Measurements from ENCODE around the gene AREL1.

AREL1 gene

DNA sequence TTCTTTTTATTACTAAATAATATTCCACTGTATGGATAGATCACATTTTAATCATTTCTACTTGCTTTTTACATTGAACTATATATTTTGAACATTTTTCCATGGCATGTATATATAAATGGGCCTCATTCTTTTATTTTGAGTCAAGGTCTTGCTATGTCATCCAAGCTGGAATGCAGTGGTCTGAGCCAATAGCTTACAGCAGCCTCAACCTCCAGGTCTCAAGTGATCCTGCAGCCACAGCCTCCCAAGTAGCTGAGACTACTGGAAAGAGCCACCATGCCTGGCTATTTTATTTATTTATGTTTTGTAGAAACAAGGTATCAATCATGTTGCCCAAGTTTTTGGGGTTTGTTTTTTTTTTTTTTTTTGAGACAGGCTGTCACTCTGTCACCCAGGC, 7.6 kb upstream of the AREL1 start:
- TF ChIP-seq, protein P1, sequence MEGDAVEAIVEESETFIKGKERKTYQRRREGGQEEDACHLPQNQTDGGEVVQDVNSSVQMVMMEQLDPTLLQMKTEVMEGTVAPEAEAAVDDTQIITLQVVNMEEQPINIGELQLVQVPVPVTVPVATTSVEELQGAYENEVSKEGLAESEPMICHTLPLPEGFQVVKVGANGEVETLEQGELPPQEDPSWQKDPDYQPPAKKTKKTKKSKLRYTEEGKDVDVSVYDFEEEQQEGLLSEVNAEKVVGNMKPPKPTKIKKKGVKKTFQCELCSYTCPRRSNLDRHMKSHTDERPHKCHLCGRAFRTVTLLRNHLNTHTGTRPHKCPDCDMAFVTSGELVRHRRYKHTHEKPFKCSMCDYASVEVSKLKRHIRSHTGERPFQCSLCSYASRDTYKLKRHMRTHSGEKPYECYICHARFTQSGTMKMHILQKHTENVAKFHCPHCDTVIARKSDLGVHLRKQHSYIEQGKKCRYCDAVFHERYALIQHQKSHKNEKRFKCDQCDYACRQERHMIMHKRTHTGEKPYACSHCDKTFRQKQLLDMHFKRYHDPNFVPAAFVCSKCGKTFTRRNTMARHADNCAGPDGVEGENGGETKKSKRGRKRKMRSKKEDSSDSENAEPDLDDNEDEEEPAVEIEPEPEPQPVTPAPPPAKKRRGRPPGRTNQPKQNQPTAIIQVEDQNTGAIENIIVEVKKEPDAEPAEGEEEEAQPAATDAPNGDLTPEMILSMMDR (conservative IDR thresholded peaks at IDR 0.05; ENCODE audit: low read length): no peak
- no peak for TF ChIP-seq EZH2phosphoT487 (IDR thresholded peaks at IDR 0.05; ENCODE audit: borderline replicate concordance)
- H4K20me1 ChIP-seq (ENCODE audit: insufficient read depth, low read length, poor library complexity, severe bottlenecking): no peaks in the 10 kb centered on the region
- H3K36me3 ChIP-seq (ENCODE audit: insufficient read depth, low read length): peaks cover 5% of the 10 kb centered on the region; the same call in 1 of the 2 replicates
- H3K27me3 ChIP-seq (ENCODE audit: insufficient read depth, low read length, poor library complexity, severe bottlenecking): no peaks in the 10 kb centered on the region
- no peaks in the 10 kb centered on the region for H3K4me1 ChIP-seq (ENCODE audit: insufficient read depth, low read length, poor library complexity, severe bottlenecking)
- H3K4me2 ChIP-seq (ENCODE audit: low read depth, low read length, poor library complexity, severe bottlenecking): no peak overlapping the region
- H3F3A ChIP-seq (ENCODE audit: low read depth): no peaks in the 10 kb centered on the region
- no peak overlapping the region for H3K4me3 ChIP-seq (ENCODE audit: low read length, poor library complexity, severe bottlenecking)
- H2AFZ ChIP-seq (ENCODE audit: low read length): no peak overlapping the region
- no peaks in the 10 kb centered on the region for H3K9me3 ChIP-seq (ENCODE audit: insufficient read depth, low read depth, low read length)
- H3K79me2 ChIP-seq (ENCODE audit: insufficient read depth, low read length): no peaks in the 10 kb centered on the region
- no peak overlapping the region for H3K9ac ChIP-seq (ENCODE audit: low read depth, low read length, poor library complexity, severe bottlenecking)
- H3K9me2 ChIP-seq (replicated peaks; ENCODE audit: low read depth, low read length): no peaks in the 10 kb centered on the region

DNA sequence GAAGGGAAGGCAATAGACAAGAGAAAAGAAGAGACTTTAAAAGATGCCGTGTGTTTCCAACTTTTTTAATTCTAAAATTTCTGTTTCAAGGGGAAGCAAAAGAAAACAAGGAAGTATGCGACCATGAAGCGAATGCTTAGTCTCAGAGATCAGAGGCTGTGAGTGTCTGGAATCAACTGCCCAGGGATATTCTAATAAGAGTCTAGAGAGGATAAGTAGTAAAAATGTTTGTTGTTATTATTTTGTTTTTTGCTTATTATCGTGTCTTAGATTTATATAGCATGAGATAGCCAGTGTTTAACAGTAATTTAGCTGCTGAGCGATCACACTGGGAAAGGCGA, 485 bp upstream of the AREL1 start:
- Histone ChIP-seq H3K79me2 (ENCODE audit: insufficient read depth, low read length) (peaks cover 66% of the 10 kb centered on the region), H3K9me2 (replicated peaks; ENCODE audit: low read depth, low read length) (no peaks in the 10 kb centered on the region), H2AFZ (ENCODE audit: low read length) (peak overlapping the region; percentile 94), H3K4me1 (ENCODE audit: insufficient read depth, low read length, poor library complexity, severe bottlenecking) (peaks cover 41% of the 10 kb centered on the region), H3K9me3 (ENCODE audit: insufficient read depth, low read depth, low read length) (no peaks in the 10 kb centered on the region), H4K20me1 (ENCODE audit: insufficient read depth, low read length, poor library complexity, severe bottlenecking) (peaks cover 21% of the 10 kb centered on the region), H3K36me3 (ENCODE audit: insufficient read depth, low read length) (peaks cover 5% of the 10 kb centered on the region; the same call in 1 of the 2 replicates), H3K4me3 (ENCODE audit: low read length, poor library complexity, severe bottlenecking) (peak overlapping the region; percentile 97), H3K4me2 (ENCODE audit: low read depth, low read length, poor library complexity, severe bottlenecking) (peak overlapping the region; percentile 84), H3K9ac (ENCODE audit: low read depth, low read length, poor library complexity, severe bottlenecking) (peak overlapping the region; percentile 83), H3K27me3 (ENCODE audit: insufficient read depth, low read length, poor library complexity, severe bottlenecking) (no peaks in the 10 kb centered on the region), H3F3A (ENCODE audit: low read depth) (no peaks in the 10 kb centered on the region)
- TF ChIP-seq, protein P1 (conservative IDR thresholded peaks at IDR 0.05; ENCODE audit: low read length): no peak
- no peak for TF ChIP-seq EZH2phosphoT487 (IDR thresholded peaks at IDR 0.05; ENCODE audit: borderline replicate concordance)

DNA sequence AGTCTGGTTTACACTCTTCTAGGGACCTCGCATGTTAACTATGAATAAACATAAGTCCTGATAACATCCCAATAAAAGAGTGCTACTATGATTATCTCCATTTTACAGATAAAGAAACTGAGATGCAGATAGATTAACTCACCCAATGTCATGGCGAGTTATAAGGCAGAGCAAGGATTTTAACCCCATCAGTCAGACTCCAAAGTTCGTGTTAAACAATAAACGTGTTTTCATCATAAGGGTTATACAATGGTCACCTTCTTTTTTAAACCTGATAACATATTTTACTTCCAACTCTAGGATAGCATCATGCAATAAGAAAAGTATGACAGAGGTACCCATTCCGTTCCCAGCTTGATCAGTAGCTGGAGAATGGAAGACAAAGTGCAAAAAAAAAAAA, 1.2 kb downstream of the AREL1 start:
- Histone ChIP-seq H3K9ac (ENCODE audit: low read depth, low read length, poor library complexity, severe bottlenecking) (peak overlapping the region; percentile 83), H2AFZ (ENCODE audit: low read length) (no peak overlapping the region), H3K27me3 (ENCODE audit: insufficient read depth, low read length, poor library complexity, severe bottlenecking) (no peaks in the 10 kb centered on the region), H3K4me3 (ENCODE audit: low read length, poor library complexity, severe bottlenecking) (peak overlapping the region; percentile 97), H3K79me2 (ENCODE audit: insufficient read depth, low read length) (peaks cover 80% of the 10 kb centered on the region), H3K9me2 (replicated peaks; ENCODE audit: low read depth, low read length) (no peaks in the 10 kb centered on the region), H3K36me3 (ENCODE audit: insufficient read depth, low read length) (peaks cover 5% of the 10 kb centered on the region; the same call in 1 of the 2 replicates), H4K20me1 (ENCODE audit: insufficient read depth, low read length, poor library complexity, severe bottlenecking) (peaks cover 21% of the 10 kb centered on the region), H3K4me1 (ENCODE audit: insufficient read depth, low read length, poor library complexity, severe bottlenecking) (peaks cover 42% of the 10 kb centered on the region), H3K4me2 (ENCODE audit: low read depth, low read length, poor library complexity, severe bottlenecking) (peak overlapping the region; percentile 84), H3K9me3 (ENCODE audit: insufficient read depth, low read depth, low read length) (no peaks in the 10 kb centered on the region), H3F3A (ENCODE audit: low read depth) (no peaks in the 10 kb centered on the region)
- TF ChIP-seq EZH2phosphoT487 (IDR thresholded peaks at IDR 0.05; ENCODE audit: borderline replicate concordance): no peak
- TF ChIP-seq, protein P1 (conservative IDR thresholded peaks at IDR 0.05; ENCODE audit: low read length): no peak
